H1 (cell line): Measurements from ENCODE around the gene DENND4B. TPM values are rescaled to one million over a fixed set of nuclear protein-coding genes. Genes with fewer than 3 reads are reported as not detected.

Source experiments
- CTCF ChIA-PET: fragments of 300-600 bp; sonication (Branson Sonifier 250); formaldehyde crosslinking; loops from one replicate; lab custom pipeline; 2021; ENCODE audit not compliant: partially characterized antibody; lab: Charles Lee
- POLR2A ChIA-PET: fragments of 300-600 bp; sonication (Branson Sonifier 250); formaldehyde crosslinking; loops from one replicate; lab custom pipeline; 2021; ENCODE audit warnings: inconsistent platforms; ENCODE audit not compliant: partially characterized antibody; lab: Charles Lee
- DNase-seq, 2 experiments: peaks; one replicate each; pipeline versions ENCODE4 v3.0.0 to v3.0.0-alpha.2; 2010 to 2022; ENCODE audit warnings: low spot score in 2 of 2, low read depth in 1 of 2, mixed read lengths in 1 of 2
- FAIRE-seq: peaks from 2 replicates; lab custom pipeline; 2011; peaks lifted over from hg19 to GRCh38; lab: Jason Lieb, UNC
- H2AFZ ChIP-seq: 2 replicates; pipeline ENCODE4 v1.8.1; 2012; ENCODE audit warnings: low read length, inconsistent platforms
- H2AK5ac ChIP-seq: 2 replicates; pipeline ENCODE4 v1.6.1; 2013; ENCODE audit warnings: low read depth, low read length
- H2BK120ac ChIP-seq: replicated peaks from 2 replicates; pipeline ENCODE3; 2013; ENCODE audit warnings: low read depth, low read length, inconsistent platforms
- H2BK12ac ChIP-seq: 2 replicates; pipeline ENCODE4 v1.6.1; 2013; ENCODE audit warnings: low read depth, low read length
- H2BK15ac ChIP-seq: 2 replicates; pipeline ENCODE4 v1.6.1; 2013; ENCODE audit warnings: low read length
- H2BK20ac ChIP-seq: 2 replicates; pipeline ENCODE4 v1.6.1; 2013; ENCODE audit warnings: low read length
- H2BK5ac ChIP-seq: 2 replicates; pipeline ENCODE4 v1.6.1; 2013; ENCODE audit warnings: low read depth, low read length
- H3K14ac ChIP-seq: 2 replicates; pipeline ENCODE4 v1.6.1; 2013; ENCODE audit warnings: inconsistent platforms; ENCODE audit not compliant: insufficient read length
- H3K18ac ChIP-seq: 2 replicates; pipeline ENCODE4 v1.6.1; 2013; ENCODE audit warnings: low read length; ENCODE audit errors: extremely low read depth
- H3K23ac ChIP-seq: 2 replicates; pipeline ENCODE4 v1.6.1; 2013; ENCODE audit warnings: inconsistent platforms; ENCODE audit not compliant: insufficient read length
- H3K23me2 ChIP-seq: 2 replicates; pipeline ENCODE4 v1.6.1; 2013; ENCODE audit warnings: low read depth, low read length
- H3K27ac ChIP-seq: 2 replicates; pipeline ENCODE4 v1.6.1; 2011; ENCODE audit warnings: low read depth, low read length, inconsistent platforms
- H3K27me3 ChIP-seq, 4 experiments: replicated peaks in 1 of 4; 1 replicate in 1 of 4; 2 replicates in 3 of 4; pipeline versions ENCODE4 v1.6.1 to v1.8.1; 2011 to 2013; ENCODE audit warnings: low read length in 3 of 4, mild to moderate bottlenecking in 3 of 4, inconsistent platforms in 2 of 4, mixed read lengths in 2 of 4, moderate library complexity in 1 of 4; ENCODE audit not compliant: control insufficient read depth in 3 of 4, insufficient read depth in 3 of 4; ENCODE audit errors: extremely low read depth in 1 of 4
- H3K36me3 ChIP-seq, 4 experiments: 2 replicates each; pipeline versions ENCODE4 v1.6.1 to v1.8.1; 2011 to 2013; ENCODE audit warnings: mild to moderate bottlenecking in 4 of 4, low read length in 3 of 4, moderate library complexity in 2 of 4, control low read depth in 1 of 4, inconsistent platforms in 1 of 4; ENCODE audit not compliant: insufficient read depth in 4 of 4, control insufficient read depth in 2 of 4
- H3K4ac ChIP-seq: replicated peaks from 2 replicates; pipeline ENCODE3; 2013; ENCODE audit warnings: low read length, low read depth, mixed read lengths, inconsistent platforms; ENCODE audit not compliant: insufficient read length
- H3K4me1 ChIP-seq, 4 experiments: replicated peaks in 1 of 4; 1 replicate in 1 of 4; 2 replicates in 3 of 4; pipeline versions ENCODE4 v1.6.1 to v1.8.1; 2011 to 2013; ENCODE audit warnings: low read length in 3 of 4, inconsistent platforms in 2 of 4, mixed read lengths in 1 of 4; ENCODE audit not compliant: insufficient read depth in 4 of 4, control insufficient read depth in 3 of 4
- H3K4me2 ChIP-seq, 2 experiments: 2 replicates each; pipeline versions ENCODE4 v1.6.1 to v1.8.1; 2011 to 2013; ENCODE audit warnings: low read depth in 2 of 2, low read length in 2 of 2, control low read depth in 1 of 2, inconsistent platforms in 1 of 2, mild to moderate bottlenecking in 1 of 2; ENCODE audit not compliant: insufficient read depth in 1 of 2
- H3K4me3 ChIP-seq, 4 experiments: fragments of 200-600, 300-600 bp in 1 of 4; sonication (generic), shearing (Covaris generic), sonication (Bioruptor Twin) in 1 of 4; 2 replicates each; pipeline versions ENCODE4 v1.5.1 to v1.8.1; 2011 to 2016; ENCODE audit warnings: low read length in 4 of 4, low read depth in 3 of 4, control low read depth in 2 of 4, inconsistent platforms in 2 of 4, mild to moderate bottlenecking in 2 of 4, mixed read lengths in 1 of 4, moderate library complexity in 1 of 4; ENCODE audit not compliant: insufficient read depth in 2 of 4; ENCODE audit errors: extremely low read depth in 1 of 4
- H3K56ac ChIP-seq: replicated peaks from 2 replicates; pipeline ENCODE3; 2013; ENCODE audit warnings: low read depth, mild to moderate bottlenecking, mixed read lengths, low read length, inconsistent platforms; ENCODE audit not compliant: insufficient read length
- H3K79me1 ChIP-seq: 2 replicates; pipeline ENCODE4 v1.6.1; 2013; ENCODE audit warnings: low read depth, low read length, control low read depth
- H3K79me2 ChIP-seq, 2 experiments: 2 replicates each; pipeline versions ENCODE4 v1.6.1 to v1.8.1; 2012 to 2013; ENCODE audit warnings: low read length in 2 of 2, mild to moderate bottlenecking in 2 of 2, inconsistent platforms in 1 of 2; ENCODE audit not compliant: insufficient read depth in 2 of 2, control insufficient read depth in 1 of 2
- H3K9ac ChIP-seq, 4 experiments: replicated peaks in 1 of 4; 1 replicate in 1 of 4; 2 replicates in 3 of 4; pipeline versions ENCODE4 v1.6.1 to v1.8.1; 2011 to 2013; ENCODE audit warnings: low read depth in 3 of 4, low read length in 3 of 4, control low read depth in 2 of 4, mild to moderate bottlenecking in 2 of 4, moderate library complexity in 2 of 4, inconsistent platforms in 1 of 4; ENCODE audit errors: extremely low read depth in 1 of 4
- H3K9me3 ChIP-seq, 2 experiments: 2 replicates each; pipeline versions ENCODE4 v1.6.1 to v1.8.1; 2012 to 2013; ENCODE audit warnings: mild to moderate bottlenecking in 2 of 2, moderate library complexity in 2 of 2, control low read depth in 1 of 2, inconsistent platforms in 1 of 2, low read depth in 1 of 2, low read length in 1 of 2, mixed read lengths in 1 of 2; ENCODE audit not compliant: insufficient read depth in 2 of 2
- H4K20me1 ChIP-seq, 2 experiments: replicated peaks in 1 of 2; 2 replicates each; pipeline versions ENCODE3 to v1.8.1; 2011 to 2013; ENCODE audit warnings: inconsistent platforms in 2 of 2, low read length in 2 of 2, mild to moderate bottlenecking in 1 of 2; ENCODE audit not compliant: insufficient read depth in 2 of 2, control insufficient read depth in 1 of 2
- H4K5ac ChIP-seq: 2 replicates; pipeline ENCODE4 v1.6.1; 2013; ENCODE audit warnings: low read length, low read depth, mixed read lengths, inconsistent platforms; ENCODE audit not compliant: insufficient read length
- H4K8ac ChIP-seq: 2 replicates; pipeline ENCODE4 v1.8.0; 2013; ENCODE audit warnings: mild to moderate bottlenecking, moderate library complexity, low read length, inconsistent platforms; ENCODE audit not compliant: insufficient read depth; ENCODE audit errors: extremely low read depth
- H4K91ac ChIP-seq: replicated peaks from 2 replicates; pipeline ENCODE3; 2013; ENCODE audit warnings: low read length, mixed read lengths, inconsistent platforms; ENCODE audit not compliant: insufficient read length
- CBX8 ChIP-seq: fragments of 300-800, 300-1000 bp; sonication (generic); IDR thresholded peaks from 2 replicates; pipeline ENCODE4 v1.7.1; 2016; ENCODE audit warnings: low read depth, low read length, borderline replicate concordance
- CEBPB ChIP-seq: IDR thresholded peaks from 2 replicates; pipeline ENCODE4 v1.6.1; 2012; ENCODE audit warnings: low read depth, low read length
- CREB1 ChIP-seq: IDR thresholded peaks from 2 replicates; pipeline ENCODE4 v1.6.1; 2012; ENCODE audit warnings: inconsistent platforms
- KDM4A ChIP-seq: IDR thresholded peaks from one replicate; pipeline ENCODE4 v1.7.1; 2012; ENCODE audit warnings: low read depth, mild to moderate bottlenecking, moderate library complexity, low read length, inconsistent platforms; ENCODE audit not compliant: severe bottlenecking
- NANOG ChIP-seq: IDR thresholded peaks from 2 replicates; pipeline ENCODE4 v1.6.1; 2011; ENCODE audit warnings: low read length, low read depth, mild to moderate bottlenecking, inconsistent platforms; ENCODE audit not compliant: insufficient read depth, poor library complexity, severe bottlenecking
- NRF1 ChIP-seq: IDR thresholded peaks from 2 replicates; pipeline ENCODE4 v1.6.1; 2011; ENCODE audit warnings: mild to moderate bottlenecking, low read depth, low read length, improper control_type of control experiment
- RAD21 ChIP-seq, 2 experiments: IDR thresholded peaks in 1 of 2; conservative IDR thresholded peaks in 1 of 2; 2 replicates each; pipeline ENCODE4 v1.6.1; 2011; ENCODE audit warnings: low read depth in 2 of 2, low read length in 2 of 2, improper control_type of control experiment in 1 of 2, inconsistent platforms in 1 of 2, mild to moderate bottlenecking in 1 of 2, moderate library complexity in 1 of 2
- RNF2 ChIP-seq: fragments of 200-900, 300-1000 bp; sonication (generic); IDR thresholded peaks from 2 replicates; pipeline ENCODE4 v1.7.1; 2016; ENCODE audit warnings: borderline replicate concordance, low read depth, mild to moderate bottlenecking, antibody characterized with exemption, low read length; ENCODE audit not compliant: poor library complexity, severe bottlenecking; ENCODE audit errors: missing control alignments
- TCF12 ChIP-seq: IDR thresholded peaks from 2 replicates; pipeline ENCODE4 v1.6.1; 2011; ENCODE audit warnings: low read depth, mild to moderate bottlenecking, low read length
- TEAD4 ChIP-seq: IDR thresholded peaks from 2 replicates; pipeline ENCODE4 v1.6.1; 2012; ENCODE audit warnings: low read depth, low read length, inconsistent platforms, mixed read lengths
- WGBS, 2 experiments: shearing (Covaris generic) in 1 of 2; methylation state at CpG; one replicate each; pipeline versions ENCODE4 v1.1.6 to v1.1.7; 2013 to 2015; ENCODE audit warnings: low lambda C conversion rate in 2 of 2, mixed read lengths in 2 of 2, inconsistent platforms in 1 of 2, low coverage in 1 of 2, missing lambda C conversion rate in 1 of 2; ENCODE audit not compliant: insufficient replicate concordance in 2 of 2, insufficient coverage in 1 of 2, insufficient read length in 1 of 2; ENCODE audit errors: extremely low coverage in 1 of 2, missing lambda C conversion rate in 1 of 2; 5-methylcytosine and 5-hydroxymethylcytosine counted together
- polyA plus RNA-seq, 7 experiments: library from polyadenylated mRNA; depleted of rRNA in 3 of 7; stranded (reverse) in 5 of 7; unstranded in 2 of 7; fragments of >200 nt in 5 of 7; fragments of 200-250 nt in 2 of 7; gene quantifications; 1 replicate in 5 of 7; 2 replicates in 1 of 7; 4 replicates in 1 of 7; pipeline versions ENCODE4 v1.2.1 to v1.2.3, GENCODE V29; 2011 to 2013; ENCODE audit warnings: missing spikeins in 2 of 7, mixed read lengths in 2 of 7
- total RNA-seq: library from RNA; stranded (reverse); fragmentation: NEBNext Ultra II Directional; extraction: Animal tissue kit (Norgen Biotek cat#: 25700); gene quantifications from 2 replicates; pipeline ENCODE4 v1.2.1, GENCODE V29; 2021
- TF ChIP-seq, protein P1 (sequence below): IDR thresholded peaks from 2 replicates; pipeline ENCODE4 v1.6.1; 2012; ENCODE audit warnings: inconsistent platforms
- TF ChIP-seq, protein P2 (sequence below): IDR thresholded peaks from 2 replicates; pipeline ENCODE4 v1.6.1; 2011; ENCODE audit warnings: low read depth, mild to moderate bottlenecking, low read length; ENCODE audit not compliant: insufficient read depth

Gene DENND4B
- total and polyA plus RNA-seq, 2 of the 8 experiments (the other 6 are each of a cell fraction or from before 2014, with no cell fraction given): 45.6 to 61.1 TPM

DNA sequence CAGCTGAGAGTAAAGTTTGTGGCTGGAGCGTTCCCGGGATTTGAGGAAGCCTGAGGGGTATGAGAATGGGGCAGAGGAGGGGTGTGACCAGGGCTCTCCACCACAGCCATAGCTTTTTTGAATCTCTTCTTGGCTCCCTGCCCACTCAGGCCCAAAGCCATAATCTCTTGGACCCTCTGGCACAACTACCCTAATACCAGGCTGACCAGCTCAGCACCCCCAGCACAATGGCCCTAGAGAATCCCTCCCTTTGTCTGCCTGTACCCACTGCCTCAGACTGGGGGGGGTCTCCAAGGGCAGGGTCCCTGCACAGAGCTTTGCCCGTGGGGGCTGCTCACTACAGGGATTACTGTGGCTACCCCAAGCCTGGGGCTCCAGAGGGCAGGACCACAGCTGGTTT lies 7.5 kb downstream of the DENND4B start:
- Histone ChIP-seq H2BK15ac (no peak overlapping the region), H2AK5ac (no peak overlapping the region), H3K4me1 (no peaks in the 10 kb centered on the region), H3K79me1 (no peaks in the 10 kb centered on the region; the same call in 1 of the 2 replicates), H3K18ac (no peak overlapping the region), H4K8ac (no peak overlapping the region), H3K9ac (no peak overlapping the region), H3K27me3 (no peaks in the 10 kb centered on the region), H3K56ac (no peak overlapping the region), H3K79me2 (peaks cover 0 to 3% of the 10 kb centered on the region in 2 experiments; a peak in 1 of 4 replicates), H3K4me2 (no peak overlapping the region), H2BK20ac (no peak overlapping the region), H3K23me2 (no peaks in the 10 kb centered on the region), H3K27ac (no peak overlapping the region), H3K14ac (no peak overlapping the region), H3K4ac (no peak overlapping the region), H4K91ac (no peak overlapping the region), H3K4me3 (no peak overlapping the region), H3K36me3 (peaks cover 16 to 54% (median 46%) of the 10 kb centered on the region in 4 experiments), H3K9me3 (no peaks in the 10 kb centered on the region), H4K5ac (no peak overlapping the region), H2BK120ac (no peak overlapping the region), H2BK5ac (no peak overlapping the region), H4K20me1 (peaks cover 0 to 7% of the 10 kb centered on the region in 2 experiments), H3K23ac (no peak overlapping the region), H2BK12ac (no peak overlapping the region), H2AFZ (no peak overlapping the region)
- DNase-seq (no peak), FAIRE-seq (no peak)
- ChIA-PET POLR2A (interaction anchor here (0.7 to 11.4 kb wide), 10 partner anchors 10 to 163 kb away, joined by 3 to 73 read pairs (median 9); partner anchors contain the start of genes CREB3L4, CRTC2, GATAD2B and JTB), CTCF (interaction anchor here (1.2 to 3.1 kb wide), 5 partner anchors 14 to 167 kb away, joined by 3 to 11 read pairs (median 4); partner anchors contain the start of gene RAB13)
- 98% methylated on average over 3 of the region's 3 CpGs; no CpG with 5 or more reads in 1 of the 2 experiments for WGBS, 2 experiments
- TF ChIP-seq TCF12 (no peak), RNF2 (no peak), CEBPB (no peak), NRF1 (no peak), CBX8 (no peak), TEAD4 (no peak), CREB1 (no peak), NANOG (no peak), KDM4A (no peak), RAD21 (IDR thresholded peaks at IDR 0.05 in 1 of 2, conservative IDR thresholded peaks at IDR 0.05 in 1 of 2; ENCODE audit: low read depth in 2 of 2, low read length in 2 of 2) (no peak)
- TF ChIP-seq, protein P1, sequence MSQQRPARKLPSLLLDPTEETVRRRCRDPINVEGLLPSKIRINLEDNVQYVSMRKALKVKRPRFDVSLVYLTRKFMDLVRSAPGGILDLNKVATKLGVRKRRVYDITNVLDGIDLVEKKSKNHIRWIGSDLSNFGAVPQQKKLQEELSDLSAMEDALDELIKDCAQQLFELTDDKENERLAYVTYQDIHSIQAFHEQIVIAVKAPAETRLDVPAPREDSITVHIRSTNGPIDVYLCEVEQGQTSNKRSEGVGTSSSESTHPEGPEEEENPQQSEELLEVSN: no peak
- TF ChIP-seq, protein P2, sequence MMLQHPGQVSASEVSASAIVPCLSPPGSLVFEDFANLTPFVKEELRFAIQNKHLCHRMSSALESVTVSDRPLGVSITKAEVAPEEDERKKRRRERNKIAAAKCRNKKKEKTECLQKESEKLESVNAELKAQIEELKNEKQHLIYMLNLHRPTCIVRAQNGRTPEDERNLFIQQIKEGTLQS: no peak
